B cell (primary cell): ENCODE data around the gene AP2M1. TPM values are rescaled to one million over a fixed set of nuclear protein-coding genes. Genes with fewer than 3 reads are reported as not detected.

Experiments used
- ATAC-seq: fragments of 200-7000 bp; cut with Tn5 transposase; one replicate; pipeline ENCODE4 v1.10.0; 2021; ENCODE audit warnings: low read depth, mild to moderate bottlenecking, moderate number of reproducible peaks, moderate library complexity
- CTCF ChIA-PET: fragments of 350-600 bp; sonication (Branson Sonifier 250); formaldehyde crosslinking; loops from one replicate; lab custom pipeline; 2021; ENCODE audit warnings: antibody characterized with exemption, inconsistent platforms; lab: Charles Lee
- POLR2A ChIA-PET: fragments of 350-600 bp; sonication (Branson Sonifier 250); formaldehyde crosslinking; loops from one replicate; lab custom pipeline; 2021; ENCODE audit warnings: antibody characterized with exemption; lab: Charles Lee
- DNase-seq: peaks from one replicate; pipeline ENCODE4 v3.0.0; 2013
- H2AFZ ChIP-seq: 2 replicates; pipeline ENCODE4 v1.6.1; 2012; ENCODE audit warnings: mild to moderate bottlenecking, low read depth, low read length; ENCODE audit not compliant: insufficient read depth, poor library complexity, severe bottlenecking
- H3K27ac ChIP-seq, 2 donors: 1 replicate in 1 of 2; 2 replicates in 1 of 2; pipeline ENCODE4 v1.5.1; 2012 to 2013; ENCODE audit warnings: low read length in 2 of 2, mild to moderate bottlenecking in 2 of 2, moderate library complexity in 1 of 2
- H3K27me3 ChIP-seq, 4 experiments: fragments of 200-600 bp in 1 of 4; sonication (generic) in 1 of 4; replicated peaks in 1 of 4; 1 replicate in 2 of 4; 2 replicates in 2 of 4; pipeline versions ENCODE4 v1.6.1 to v1.7.0; 2013 to 2016; ENCODE audit warnings: low read length in 3 of 4, mild to moderate bottlenecking in 2 of 4, mixed read lengths in 1 of 4, moderate library complexity in 1 of 4; ENCODE audit not compliant: insufficient read depth in 4 of 4, control insufficient read depth in 3 of 4; ENCODE audit errors: control extremely low read depth in 1 of 4
- H3K36me3 ChIP-seq, 2 experiments: replicated peaks in 1 of 2; 1 replicate in 1 of 2; 2 replicates in 1 of 2; pipeline versions ENCODE4 v1.6.1 to v1.7.1; 2013; ENCODE audit warnings: low read length in 1 of 2; ENCODE audit not compliant: insufficient read depth in 2 of 2, control insufficient read depth in 1 of 2; ENCODE audit errors: control extremely low read depth in 1 of 2, extremely low read depth in 1 of 2
- H3K4me1 ChIP-seq, 2 donors: fragments of 200-600 bp in 1 of 2; sonication (generic) in 1 of 2; 1 replicate in 1 of 2; 2 replicates in 1 of 2; pipeline versions ENCODE4 v1.5.1 to v1.6.1; 2013 to 2017; ENCODE audit warnings: low read length in 2 of 2; ENCODE audit not compliant: control insufficient read depth in 2 of 2, insufficient read depth in 2 of 2
- H3K4me2 ChIP-seq: replicated peaks from 2 replicates; pipeline ENCODE3; 2012; ENCODE audit warnings: mild to moderate bottlenecking, low read depth, low read length; ENCODE audit not compliant: poor library complexity, severe bottlenecking
- H3K4me3 ChIP-seq, 5 experiments: fragments of 200-600 bp in 1 of 5; sonication (generic) in 1 of 5; 1 replicate in 3 of 5; 2 replicates in 2 of 5; pipeline versions ENCODE4 v1.5.1 to v1.7.0; 2011 to 2016; ENCODE audit warnings: low read length in 4 of 5, mild to moderate bottlenecking in 4 of 5, low read depth in 2 of 5, control low read depth in 1 of 5, moderate library complexity in 1 of 5; ENCODE audit not compliant: insufficient read depth in 1 of 5; ENCODE audit errors: control extremely low read depth in 1 of 5, extremely low read depth in 1 of 5
- H3K79me2 ChIP-seq: fragments of 200-600 bp; sonication (generic); one replicate; pipeline ENCODE4 v1.6.0; 2016; ENCODE audit warnings: low read length; ENCODE audit not compliant: control insufficient read depth, insufficient read depth
- H3K9ac ChIP-seq: fragments of 200-600 bp; sonication (generic); 2 replicates; pipeline ENCODE4 v1.6.1; 2017; ENCODE audit warnings: mild to moderate bottlenecking, low read length, moderate library complexity
- H3K9me3 ChIP-seq, 3 donors: one replicate each; pipeline versions ENCODE4 v1.6.1 to v1.7.1; 2013; ENCODE audit warnings: low read length in 2 of 3; ENCODE audit not compliant: control insufficient read depth in 2 of 3, insufficient read depth in 1 of 3; ENCODE audit errors: control extremely low read depth in 1 of 3
- H4K20me1 ChIP-seq: 2 replicates; pipeline ENCODE4 v1.6.0; 2012; ENCODE audit warnings: mild to moderate bottlenecking, low read length; ENCODE audit not compliant: insufficient read depth, control insufficient read depth, poor library complexity, severe bottlenecking
- H3K27ac Mint-ChIP-seq: one replicate; pipeline ENCODE4 v1.8.0; 2021; ENCODE audit warnings: mixed read lengths
- H3K27me3 Mint-ChIP-seq: one replicate; pipeline ENCODE4 v1.8.0; 2021; ENCODE audit warnings: mixed read lengths
- H3K4me1 Mint-ChIP-seq: one replicate; pipeline ENCODE4 v1.8.0; 2021; ENCODE audit warnings: mixed read lengths
- H3K4me3 Mint-ChIP-seq: one replicate; pipeline ENCODE4 v1.8.0; 2021; ENCODE audit warnings: mixed read lengths
- H3K9me3 Mint-ChIP-seq: one replicate; pipeline ENCODE4 v1.8.0; 2022; ENCODE audit warnings: mixed read lengths; ENCODE audit not compliant: insufficient read depth
- CTCF ChIP-seq: fragments of 200-600 bp; IDR thresholded peaks from one replicate; pipeline ENCODE4 v1.8.0; 2022; ENCODE audit warnings: antibody characterized with exemption, mild to moderate bottlenecking
- EZH2 ChIP-seq: IDR thresholded peaks from 2 replicates; pipeline ENCODE4 v1.6.1; 2012; ENCODE audit warnings: borderline replicate concordance, low read depth, mild to moderate bottlenecking, moderate library complexity, low read length; ENCODE audit not compliant: insufficient read depth, poor library complexity, severe bottlenecking
- WGBS: methylation state at CpG from one replicate; pipeline ENCODE4 v1.1.5; 2013; ENCODE audit warnings: missing lambda C conversion rate; ENCODE audit not compliant: insufficient coverage; 5-methylcytosine and 5-hydroxymethylcytosine counted together
- intact Hi-C: fragments of 100-400 bp; cut with micrococcal nuclease; formaldehyde crosslinking; loops from one replicate; pipeline ENCODE4 v1.10.0; 2022
- polyA plus RNA-seq: library from polyadenylated mRNA; depleted of rRNA; stranded (reverse); fragments of >200 nt; gene quantifications from 2 replicates; pipeline ENCODE4 v1.2.3, GENCODE V29; 2012
- total RNA-seq, 2 donors: library from RNA; stranded (reverse); fragments of 120-200 nt in 1 of 2; gene quantifications; 1 replicate in 1 of 2; 2 replicates in 1 of 2; pipeline versions ENCODE4 v1.2.3 to v1.2.4, GENCODE V29; 2013 to 2022

Gene AP2M1
- total and polyA plus RNA-seq, 2 donors (not counting 1 experiment from before 2014, with no cell fraction given): 171 to 207 TPM

- no peak overlapping the region for H2AFZ ChIP-seq
- intact Hi-C loops: no loop called here
- H3K27me3 ChIP-seq: no peaks in the 10 kb centered on the region
- peaks cover 8% of the 10 kb centered on the region for H4K20me1 ChIP-seq
- WGBS: 100% methylated on average over 5 of the region's 7 CpGs
- peaks cover 11 to 12% of the 10 kb centered on the region in 2 donors for H3K4me1 ChIP-seq
- Mint-ChIP-seq H3K27ac (no peak overlapping the region), H3K4me3 (no peak overlapping the region), H3K4me1 (peaks cover 18% of the 10 kb centered on the region), H3K27me3 (no peaks in the 10 kb centered on the region), H3K9me3 (no peaks in the 10 kb centered on the region)
- no peak overlapping the region for H3K4me3 ChIP-seq
- POLR2A ChIA-PET: no interaction called here
- TF ChIP-seq EZH2 (no peak), CTCF (no peak)
- no peaks in the 10 kb centered on the region for H3K79me2 ChIP-seq
- DNase-seq (no peak), ATAC-seq (no peak)
- H3K36me3 ChIP-seq: peaks cover 28 to 63% of the 10 kb centered on the region in 2 experiments
- no peak overlapping the region for H3K4me2 ChIP-seq
- CTCF ChIA-PET: interaction anchor here (1.4 kb wide), 1 partner anchor 258 kb away, joined by 3 read pairs; the partner anchor contains the start of gene PARL
- no peak overlapping the region for H3K27ac ChIP-seq
- H3K9me3 ChIP-seq: no peaks in the 10 kb centered on the region
- H3K9ac ChIP-seq: no peak overlapping the region
Observed at GRCh38 chr3:184142199-184142598, 32.5 kb upstream of the AP2M1 start.

GRCh38 chr3:184143327-184143726 is 31.3 kb upstream of the AP2M1 start:
- Histone ChIP-seq H3K9ac (no peak overlapping the region), H3K4me2 (no peak overlapping the region), H3K79me2 (no peaks in the 10 kb centered on the region), H2AFZ (no peak overlapping the region), H3K4me3 (no peak overlapping the region), H4K20me1 (peaks cover 8% of the 10 kb centered on the region), H3K36me3 (peaks cover 28 to 63% of the 10 kb centered on the region in 2 experiments), H3K9me3 (no peaks in the 10 kb centered on the region), H3K4me1 (peaks cover 11 to 12% of the 10 kb centered on the region in 2 donors), H3K27me3 (no peaks in the 10 kb centered on the region), H3K27ac (no peak overlapping the region)
- ATAC-seq (no peak), DNase-seq (no peak)
- no peak overlapping the region for H3K4me3 Mint-ChIP-seq
- ChIA-PET POLR2A (no interaction called here), CTCF (interaction anchor here (3.1 kb wide), 1 partner anchor 11 kb away, joined by 15 read pairs; the partner anchor contains the start of gene DVL3)
- TF ChIP-seq CTCF: no peak
- TF ChIP-seq EZH2: no peak
- peaks cover 11% of the 10 kb centered on the region for H3K4me1 Mint-ChIP-seq
- WGBS: 71% methylated on average over 3 of the region's 3 CpGs
- no peaks in the 10 kb centered on the region for H3K27me3 Mint-ChIP-seq
- intact Hi-C loops: no loop called here
- no peak overlapping the region for H3K27ac Mint-ChIP-seq
- no peaks in the 10 kb centered on the region for H3K9me3 Mint-ChIP-seq
